GM12865 (cell line): ENCODE measurements around the gene NHERF2.

Experiments used
- DNase-seq: peaks from one replicate; pipeline ENCODE4 v3.0.0; 2010; ENCODE audit warnings: low read depth
- H3K4me3 ChIP-seq: 2 replicates; pipeline ENCODE4 v1.5.1; 2011; ENCODE audit warnings: mild to moderate bottlenecking, low read depth, low read length, control low read depth
- TF ChIP-seq, protein P1 (sequence below): IDR thresholded peaks from 2 replicates; pipeline ENCODE4 v1.5.1; 2011; ENCODE audit warnings: low read length, control low read depth, low read depth, inconsistent platforms; ENCODE audit not compliant: insufficient read depth; ENCODE audit errors: missing control alignments

The NHERF2 gene

DNA sequence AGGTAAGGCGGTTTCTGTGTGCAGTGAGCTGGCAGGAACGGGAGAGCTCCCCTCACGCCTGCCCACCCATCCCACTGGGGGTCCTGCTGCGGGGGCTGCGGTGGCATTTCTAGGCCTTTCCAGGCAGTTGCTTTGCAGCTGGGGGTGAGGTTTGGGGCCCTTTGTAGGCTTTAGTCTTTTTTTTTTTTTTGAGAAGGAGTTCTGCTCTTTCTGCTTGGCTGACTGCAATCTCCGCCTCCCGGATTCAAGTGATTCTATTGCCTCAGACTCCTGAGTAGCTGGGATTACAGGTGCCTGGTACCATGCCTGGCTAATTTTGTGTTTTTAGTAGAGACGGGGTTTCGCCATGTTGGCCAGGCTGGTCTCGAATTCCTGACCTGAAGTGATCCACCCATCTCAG is 32.2 kb downstream of the NHERF2 start:
- TF ChIP-seq, protein P1, sequence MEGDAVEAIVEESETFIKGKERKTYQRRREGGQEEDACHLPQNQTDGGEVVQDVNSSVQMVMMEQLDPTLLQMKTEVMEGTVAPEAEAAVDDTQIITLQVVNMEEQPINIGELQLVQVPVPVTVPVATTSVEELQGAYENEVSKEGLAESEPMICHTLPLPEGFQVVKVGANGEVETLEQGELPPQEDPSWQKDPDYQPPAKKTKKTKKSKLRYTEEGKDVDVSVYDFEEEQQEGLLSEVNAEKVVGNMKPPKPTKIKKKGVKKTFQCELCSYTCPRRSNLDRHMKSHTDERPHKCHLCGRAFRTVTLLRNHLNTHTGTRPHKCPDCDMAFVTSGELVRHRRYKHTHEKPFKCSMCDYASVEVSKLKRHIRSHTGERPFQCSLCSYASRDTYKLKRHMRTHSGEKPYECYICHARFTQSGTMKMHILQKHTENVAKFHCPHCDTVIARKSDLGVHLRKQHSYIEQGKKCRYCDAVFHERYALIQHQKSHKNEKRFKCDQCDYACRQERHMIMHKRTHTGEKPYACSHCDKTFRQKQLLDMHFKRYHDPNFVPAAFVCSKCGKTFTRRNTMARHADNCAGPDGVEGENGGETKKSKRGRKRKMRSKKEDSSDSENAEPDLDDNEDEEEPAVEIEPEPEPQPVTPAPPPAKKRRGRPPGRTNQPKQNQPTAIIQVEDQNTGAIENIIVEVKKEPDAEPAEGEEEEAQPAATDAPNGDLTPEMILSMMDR: no peak
- no peak for DNase-seq

DNA sequence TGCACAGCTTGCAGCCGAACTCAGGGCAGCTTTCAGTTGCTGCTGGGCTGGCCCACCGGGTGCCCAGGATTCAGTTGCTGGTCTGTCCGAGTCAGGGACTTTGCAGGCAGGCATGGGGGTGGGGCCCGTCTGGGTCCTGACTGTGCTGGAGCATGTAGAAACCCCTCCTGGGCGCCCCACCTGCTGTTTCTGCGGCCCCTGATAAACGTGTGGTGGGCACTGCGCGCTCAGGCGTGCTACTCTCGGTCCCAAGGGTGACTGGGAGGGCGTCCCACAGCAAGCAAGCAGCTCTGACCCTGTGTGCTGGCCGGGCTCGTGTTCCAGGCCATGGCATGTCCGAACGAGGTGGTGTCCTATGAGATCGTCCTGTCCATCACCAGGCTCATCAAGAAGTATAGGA is 33.6 kb downstream of the NHERF2 start:
- no peak for DNase-seq
- TF ChIP-seq, protein P1: no peak
- H3K4me3 ChIP-seq: no peak overlapping the region

More for the DNA sequence above, 32.2 kb downstream of the NHERF2 start:
- no peak overlapping the region for H3K4me3 ChIP-seq

DNA sequence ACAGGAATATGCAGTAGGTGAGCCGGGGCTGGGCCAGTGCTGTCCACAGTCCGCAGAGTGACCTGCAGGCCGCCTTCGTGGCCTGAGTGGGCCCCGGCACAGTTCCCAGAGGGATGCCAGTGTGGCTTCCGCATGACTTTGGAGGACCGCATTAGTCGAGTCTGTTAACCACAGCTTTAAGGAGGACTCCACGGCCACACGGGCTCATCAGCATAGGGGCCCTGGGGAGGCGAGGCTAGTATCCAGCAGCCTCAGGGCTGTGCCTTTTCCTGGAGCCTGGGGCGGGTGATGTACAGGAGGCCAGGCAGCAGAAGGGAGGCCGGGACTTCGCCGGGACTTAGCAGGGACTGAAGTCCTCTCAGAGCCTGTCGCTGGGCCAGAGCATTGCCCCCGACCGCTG is 34.3 kb downstream of the NHERF2 start:
- H3K4me3 ChIP-seq: no peak overlapping the region
- TF ChIP-seq, protein P1: no peak
- no peak for DNase-seq

DNA sequence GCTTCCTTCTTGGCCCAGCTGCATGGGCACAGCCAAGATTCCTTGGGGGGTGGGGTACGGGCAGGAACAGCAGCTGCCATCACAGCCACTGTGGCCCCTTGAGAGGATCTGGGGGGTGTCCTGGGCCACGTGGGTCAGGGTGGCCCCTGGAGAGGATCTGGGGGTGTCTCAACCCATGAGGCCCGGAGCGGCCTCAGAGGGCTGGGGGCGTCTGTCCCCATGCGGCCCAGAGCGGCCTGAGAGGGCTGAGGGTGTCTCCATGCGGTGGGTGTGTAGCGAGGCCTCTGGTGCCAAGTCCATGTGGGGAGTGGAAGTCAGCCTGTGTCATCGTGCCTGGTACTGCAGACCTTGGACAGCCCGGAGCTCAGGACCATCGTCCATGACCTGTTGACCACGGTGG is 34.8 kb downstream of the NHERF2 start:
- H3K4me3 ChIP-seq: no peak overlapping the region
- no peak for DNase-seq
- TF ChIP-seq, protein P1: no peak

DNA sequence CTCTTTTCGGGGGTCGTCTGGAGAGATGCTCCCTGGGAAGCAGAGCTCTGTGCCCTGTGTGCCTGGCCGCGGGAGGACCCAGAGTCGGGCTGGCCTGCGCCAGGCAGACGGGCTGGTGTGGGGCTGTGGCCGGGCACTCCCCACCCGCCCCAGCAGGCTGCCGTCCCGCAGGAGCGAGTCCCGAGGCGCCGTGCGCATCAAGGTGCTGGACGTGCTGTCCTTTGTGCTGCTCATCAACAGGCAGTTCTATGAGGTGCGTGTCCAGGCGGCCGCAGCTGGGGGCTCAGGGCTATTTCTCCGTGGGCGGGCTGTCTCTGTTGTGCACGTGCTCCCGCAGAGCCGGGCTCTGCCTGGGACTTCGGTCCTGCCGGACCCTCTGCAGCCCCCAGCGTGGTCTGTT is 36.1 kb downstream of the NHERF2 start:
- no peak overlapping the region for H3K4me3 ChIP-seq
- no peak for DNase-seq
- TF ChIP-seq, protein P1: no peak

DNA sequence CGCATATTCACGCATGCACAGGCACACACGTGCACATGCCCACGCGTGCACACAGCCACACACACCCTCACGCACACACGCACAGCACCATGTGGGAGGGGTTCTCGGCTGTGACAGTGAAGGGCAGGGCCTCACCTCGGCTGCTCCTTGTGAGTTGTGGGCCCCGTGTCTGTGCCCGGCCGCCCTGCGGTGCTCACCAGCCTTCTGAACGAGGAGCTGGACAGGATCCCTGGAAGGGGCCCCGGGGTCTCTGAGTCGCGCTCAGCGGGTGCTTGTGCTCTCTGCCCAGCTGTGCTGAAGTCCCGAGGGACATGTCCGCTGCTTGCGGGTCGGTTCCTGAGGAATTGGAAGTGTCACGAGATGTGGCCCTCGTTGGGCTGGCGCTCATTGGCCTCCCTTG is 37.2 kb downstream of the NHERF2 start:
- TF ChIP-seq, protein P1: no peak
- no peak overlapping the region for H3K4me3 ChIP-seq
- DNase-seq: no peak

DNA sequence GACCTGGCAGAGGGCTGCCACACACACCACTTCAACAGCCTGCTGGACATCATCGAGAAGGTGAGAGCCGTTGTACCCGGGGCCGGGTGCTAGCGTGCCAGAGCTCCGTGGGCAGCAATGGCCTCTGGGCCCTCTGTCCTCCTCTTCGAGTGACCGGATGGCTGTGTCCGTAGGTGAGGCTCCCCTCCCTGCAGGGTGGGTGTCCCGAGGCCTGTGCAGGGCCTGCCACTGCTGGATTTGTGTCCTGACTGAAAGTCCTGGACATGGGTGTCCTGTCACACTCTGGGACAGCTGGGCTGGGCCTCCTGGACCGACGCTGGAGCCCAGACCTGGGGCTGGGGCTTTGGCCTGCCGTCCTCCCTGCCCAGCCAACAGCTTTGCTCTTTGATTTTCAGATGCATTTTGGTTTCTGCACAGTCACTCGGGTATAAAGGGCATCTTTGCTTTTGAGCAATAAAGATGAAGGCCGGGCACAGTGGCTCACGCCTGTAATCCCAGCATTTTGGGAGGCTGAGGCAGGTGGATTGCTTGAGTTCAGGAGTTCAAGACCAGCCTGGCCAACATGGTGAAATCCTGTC is 37.8 kb downstream of the NHERF2 start:
- TF ChIP-seq, protein P1: no peak
- no peak overlapping the region for H3K4me3 ChIP-seq
- DNase-seq: no peak
